ENCODE measurements around the gene SMURF2. TPM values are rescaled to one million over a fixed set of nuclear protein-coding genes. Genes with fewer than 3 reads are reported as not detected.
"Not testable (repeated sequence)": the region's sequence is repeated elsewhere in the genome, so short reads cannot be mapped to it uniquely, and the experiment has no call there.

SMURF2 gene
- polyA plus RNA-seq, 4 donors, result 8.0 to 20.1 (median 12.9) TPM

DNA sequence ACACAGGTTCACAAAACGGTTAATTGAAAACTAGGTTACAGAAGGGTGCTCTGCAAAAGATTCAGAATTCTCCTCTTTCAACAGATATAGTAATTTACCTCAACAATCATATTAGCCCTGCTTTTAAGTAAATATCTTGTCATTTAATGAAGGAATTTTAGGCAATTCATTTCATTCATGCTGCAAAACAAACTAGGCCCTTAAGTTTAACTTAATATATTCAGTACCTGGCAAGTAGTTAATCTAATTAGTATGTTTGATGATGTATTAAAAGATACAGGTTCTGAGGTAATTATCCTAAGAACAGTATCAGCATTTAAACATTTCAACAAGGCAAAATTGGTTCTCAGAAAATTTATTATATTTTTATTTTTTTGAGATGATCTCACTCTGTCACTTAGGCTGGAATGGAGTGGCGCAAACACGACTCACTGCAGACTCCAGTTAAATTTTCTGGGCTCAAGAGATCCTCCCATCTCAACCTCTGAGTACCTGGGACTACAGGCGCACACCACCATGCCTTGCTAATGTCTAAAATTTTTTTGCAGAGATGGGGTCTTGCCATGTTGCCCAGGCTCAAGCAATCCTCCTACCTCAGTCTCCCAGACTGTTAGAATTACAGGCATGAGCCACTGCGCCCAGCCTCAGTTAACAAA lies 44.9 kb downstream of the SMURF2 start:
- no peak for FAIRE-seq
- Histone ChIP-seq H3K4me1 (ENCODE audit: control insufficient read depth in 3 of 3, insufficient read depth in 2 of 3, low read depth in 1 of 3, low read length in 2 of 3) (peaks cover 0 to 23% (median 7%) of the 10 kb centered on the region in 3 donors), H3K9me3 (ENCODE audit: control insufficient read depth in 2 of 2, insufficient read depth in 1 of 2, low read depth in 1 of 2, low read length in 1 of 2) (no peaks in the 10 kb centered on the region)

DNA sequence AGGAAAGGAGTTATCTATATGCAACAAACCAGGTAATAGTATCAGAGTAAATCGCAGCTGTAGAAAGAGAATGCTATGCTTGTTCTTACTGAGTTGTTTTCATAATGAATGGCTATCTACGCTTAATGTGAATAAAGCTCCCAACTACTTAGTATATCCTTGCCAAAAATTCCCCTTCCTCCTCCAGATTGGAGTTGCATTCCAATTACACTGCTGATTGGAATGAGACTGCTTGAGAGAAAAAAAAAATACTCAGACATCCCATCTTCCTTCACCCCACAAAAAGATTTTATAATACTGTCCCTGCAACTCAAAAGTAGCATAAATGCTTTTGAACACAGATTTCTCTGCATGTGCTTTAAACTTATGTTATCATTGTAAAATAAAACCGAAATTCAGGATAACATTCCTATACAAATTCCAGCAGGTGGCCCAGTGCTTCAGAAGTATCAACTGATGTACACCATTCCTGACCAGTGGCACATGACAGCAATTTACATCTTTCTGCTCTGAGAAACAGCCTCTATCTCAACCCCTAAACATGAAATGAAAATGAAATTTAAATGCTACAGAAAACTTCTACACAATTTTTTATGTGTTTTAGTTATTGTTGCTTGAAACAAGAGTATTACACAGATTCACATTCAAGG lies 47.0 kb downstream of the SMURF2 start:
- 9 to 42% (median 41%) methylated on average over 3 of the region's 3 CpGs for WGBS, 3 donors
- H3K27ac ChIP-seq (ENCODE audit: low read depth in 1 of 3, low read length in 2 of 3), result peak overlapping the region in 1 of 3 donors; percentile 32
- H3K27me3 ChIP-seq (ENCODE audit: control insufficient read depth in 3 of 3, insufficient read depth in 3 of 3, low read length in 3 of 3), result no peaks in the 10 kb centered on the region
- H3K4me1 ChIP-seq (ENCODE audit: control insufficient read depth in 3 of 3, insufficient read depth in 2 of 3, low read depth in 1 of 3, low read length in 2 of 3), result peaks cover 0 to 23% (median 11%) of the 10 kb centered on the region in 3 donors
- no peak overlapping the region for H3K4me3 ChIP-seq (ENCODE audit: low read depth in 1 of 3, low read length in 3 of 3)
- DNase-seq (peak in 1 of 2 donors; percentile 16), FAIRE-seq (no peak)
- H3K36me3 ChIP-seq (ENCODE audit: control insufficient read depth in 3 of 3, insufficient read depth in 2 of 3, low read depth in 1 of 3, low read length in 3 of 3), result no peaks in the 10 kb centered on the region
- H3K9me3 ChIP-seq (ENCODE audit: control insufficient read depth in 2 of 2, insufficient read depth in 1 of 2, low read depth in 1 of 2, low read length in 1 of 2), result no peaks in the 10 kb centered on the region

More for the DNA sequence above, 44.9 kb downstream of the SMURF2 start:
- no peak for DNase-seq
- no peaks in the 10 kb centered on the region for H3K27me3 ChIP-seq (ENCODE audit: control insufficient read depth in 3 of 3, insufficient read depth in 3 of 3, low read length in 3 of 3)
- 90 to 97% (median 94%) methylated on average over 5 of the region's 5 CpGs for WGBS, 3 donors
- no peak overlapping the region for H3K27ac ChIP-seq (ENCODE audit: low read depth in 1 of 3, low read length in 2 of 3)
- H3K4me3 ChIP-seq (ENCODE audit: low read depth in 1 of 3, low read length in 3 of 3), result no peak overlapping the region
- H3K36me3 ChIP-seq (ENCODE audit: control insufficient read depth in 3 of 3, insufficient read depth in 2 of 3, low read depth in 1 of 3, low read length in 3 of 3), result no peaks in the 10 kb centered on the region

DNA sequence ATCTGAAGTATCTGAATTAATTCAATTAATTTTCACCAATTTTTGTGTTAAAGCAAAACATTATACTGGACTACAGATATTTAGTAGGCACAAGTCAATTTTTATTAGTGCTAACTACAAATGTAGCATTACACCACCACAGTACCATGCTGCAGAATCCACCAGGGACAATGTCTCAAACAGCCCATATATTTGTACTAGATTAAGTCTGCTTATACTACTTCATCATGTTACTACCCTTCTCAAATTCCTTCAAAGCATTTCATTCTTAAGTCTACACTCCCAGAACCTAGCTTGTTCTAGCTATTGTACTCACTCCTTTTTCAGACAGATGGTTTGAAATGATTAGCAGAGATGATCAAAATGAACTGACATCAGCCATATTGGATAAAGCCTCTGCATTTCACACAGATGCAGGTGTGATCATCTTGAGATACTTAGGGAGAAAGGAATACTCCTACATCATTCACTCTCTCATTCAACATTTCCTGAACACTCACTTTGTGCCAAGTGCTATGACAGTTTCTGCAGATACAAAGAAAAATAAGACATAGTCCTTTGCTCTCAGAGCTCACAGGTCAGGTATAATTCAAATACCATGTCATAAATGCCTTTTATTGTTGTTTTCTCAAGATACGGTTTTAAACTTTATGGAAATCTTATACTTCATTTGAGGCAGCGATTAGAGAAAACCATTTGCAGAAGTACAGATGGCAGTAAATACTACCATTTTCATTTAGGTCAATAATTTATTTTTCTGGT lies 47.7 kb downstream of the SMURF2 start:
- H3K36me3 ChIP-seq (ENCODE audit: control insufficient read depth in 3 of 3, insufficient read depth in 2 of 3, low read depth in 1 of 3, low read length in 3 of 3), result no peaks in the 10 kb centered on the region
- 15 to 57% (median 31%) methylated on average over 2 of the region's 2 CpGs for WGBS, 3 donors
- no peaks in the 10 kb centered on the region for H3K9me3 ChIP-seq (ENCODE audit: control insufficient read depth in 2 of 2, insufficient read depth in 1 of 2, low read depth in 1 of 2, low read length in 1 of 2)
- no peak overlapping the region for H3K4me3 ChIP-seq (ENCODE audit: low read depth in 1 of 3, low read length in 3 of 3)
- FAIRE-seq (no peak), DNase-seq (peak; percentile 57 to 67)
- H3K27ac ChIP-seq (ENCODE audit: low read depth in 1 of 3, low read length in 2 of 3), result peak overlapping the region in 1 of 3 donors; percentile 59
- H3K27me3 ChIP-seq (ENCODE audit: control insufficient read depth in 3 of 3, insufficient read depth in 3 of 3, low read length in 3 of 3), result no peaks in the 10 kb centered on the region
- peaks cover 0 to 18% (median 11%) of the 10 kb centered on the region in 3 donors for H3K4me1 ChIP-seq (ENCODE audit: control insufficient read depth in 3 of 3, insufficient read depth in 2 of 3, low read depth in 1 of 3, low read length in 2 of 3)

DNA sequence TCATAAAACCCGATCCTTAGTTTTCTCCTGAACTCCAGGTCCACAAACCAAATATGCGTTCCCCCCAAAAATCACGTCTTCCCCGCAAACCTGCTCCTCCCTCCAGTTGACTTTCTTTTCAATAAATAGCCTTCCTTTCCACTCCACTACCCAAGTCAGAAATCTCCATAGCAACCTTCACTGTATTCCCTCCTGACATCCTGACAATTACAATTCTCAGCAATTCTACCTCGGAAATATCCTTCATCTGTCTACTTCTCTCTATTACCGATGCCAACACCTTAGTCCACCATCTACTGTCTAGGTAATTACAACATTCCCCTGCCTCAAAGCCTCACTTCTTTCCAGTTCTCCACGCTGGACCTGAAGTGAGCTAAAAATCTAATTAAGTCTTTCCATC lies 50.7 kb downstream of the SMURF2 start:
- no peak for FAIRE-seq
- no peak for DNase-seq
- Histone ChIP-seq H3K4me3 (ENCODE audit: low read depth in 1 of 3, low read length in 3 of 3) (no peak overlapping the region), H3K4me1 (ENCODE audit: control insufficient read depth in 3 of 3, insufficient read depth in 2 of 3, low read depth in 1 of 3, low read length in 2 of 3) (peaks cover 0 to 18% (median 11%) of the 10 kb centered on the region in 3 donors), H3K27me3 (ENCODE audit: control insufficient read depth in 3 of 3, insufficient read depth in 3 of 3, low read length in 3 of 3) (no peaks in the 10 kb centered on the region), H3K27ac (ENCODE audit: low read depth in 1 of 3, low read length in 2 of 3) (no peak overlapping the region), H3K36me3 (ENCODE audit: control insufficient read depth in 3 of 3, insufficient read depth in 2 of 3, low read depth in 1 of 3, low read length in 3 of 3) (no peaks in the 10 kb centered on the region), H3K9me3 (ENCODE audit: control insufficient read depth in 2 of 2, insufficient read depth in 1 of 2, low read depth in 1 of 2, low read length in 1 of 2) (no peaks in the 10 kb centered on the region)
- 85 to 91% (median 90%) methylated on average over 7 of the region's 7 CpGs for WGBS, 3 donors

DNA sequence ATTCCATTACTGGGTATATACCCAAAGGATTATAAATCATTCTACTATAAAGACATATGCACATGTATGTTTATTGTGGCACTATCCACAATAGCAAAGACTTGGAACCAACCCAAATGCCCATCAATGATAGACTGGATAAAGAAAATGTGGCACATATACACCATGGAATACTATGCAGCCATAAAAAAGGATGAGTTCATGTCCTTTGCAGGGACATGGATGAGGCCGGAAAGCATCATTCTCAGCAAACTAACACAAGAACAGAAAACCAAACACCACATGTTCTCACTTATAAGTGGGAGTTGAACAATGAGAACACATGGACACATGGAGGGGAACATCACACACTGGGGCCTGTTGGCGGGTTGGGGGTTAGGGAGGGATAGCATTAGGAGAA lies 51.9 kb downstream of the SMURF2 start:
- WGBS, 3 donors, result 83 to 96% (median 85%) methylated on average over 2 of the region's 2 CpGs
- not testable (repeated sequence) for H3K27me3 ChIP-seq (ENCODE audit: control insufficient read depth in 3 of 3, insufficient read depth in 3 of 3, low read length in 3 of 3); H3K4me3 ChIP-seq (ENCODE audit: low read depth in 1 of 3, low read length in 3 of 3); DNase-seq; FAIRE-seq; H3K27ac ChIP-seq (ENCODE audit: low read depth in 1 of 3, low read length in 2 of 3); H3K9me3 ChIP-seq (ENCODE audit: control insufficient read depth in 2 of 2, insufficient read depth in 1 of 2, low read depth in 1 of 2, low read length in 1 of 2); H3K36me3 ChIP-seq (ENCODE audit: control insufficient read depth in 3 of 3, insufficient read depth in 2 of 3, low read depth in 1 of 3, low read length in 3 of 3)
- peaks cover 0 to 18% (median 11%) of the 10 kb centered on the region in 3 donors for H3K4me1 ChIP-seq (ENCODE audit: control insufficient read depth in 3 of 3, insufficient read depth in 2 of 3, low read depth in 1 of 3, low read length in 2 of 3)

DNA sequence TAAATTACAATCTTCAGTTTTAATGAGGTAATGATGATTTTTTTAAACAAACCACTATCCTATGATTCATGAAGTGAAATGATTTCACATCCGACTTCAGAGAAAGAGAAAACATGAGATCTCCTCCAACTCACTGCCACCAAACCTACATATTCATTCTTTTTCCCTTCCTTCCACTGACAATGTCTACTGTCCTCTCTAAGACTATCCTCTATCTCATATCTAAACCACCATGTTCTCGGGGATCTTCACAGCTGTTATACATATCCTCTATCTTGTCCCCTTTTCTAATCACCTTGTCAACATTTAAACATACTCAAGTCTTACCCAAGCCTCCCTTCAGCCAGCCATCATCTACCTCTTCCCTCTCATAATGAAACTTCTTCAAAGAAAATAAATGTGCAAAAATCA lies 53.5 kb downstream of the SMURF2 start:
- WGBS, 3 donors, result 63 to 80% (median 67%) methylated on average over 2 of the region's 2 CpGs
- DNase-seq (no peak), FAIRE-seq (no peak)

DNA sequence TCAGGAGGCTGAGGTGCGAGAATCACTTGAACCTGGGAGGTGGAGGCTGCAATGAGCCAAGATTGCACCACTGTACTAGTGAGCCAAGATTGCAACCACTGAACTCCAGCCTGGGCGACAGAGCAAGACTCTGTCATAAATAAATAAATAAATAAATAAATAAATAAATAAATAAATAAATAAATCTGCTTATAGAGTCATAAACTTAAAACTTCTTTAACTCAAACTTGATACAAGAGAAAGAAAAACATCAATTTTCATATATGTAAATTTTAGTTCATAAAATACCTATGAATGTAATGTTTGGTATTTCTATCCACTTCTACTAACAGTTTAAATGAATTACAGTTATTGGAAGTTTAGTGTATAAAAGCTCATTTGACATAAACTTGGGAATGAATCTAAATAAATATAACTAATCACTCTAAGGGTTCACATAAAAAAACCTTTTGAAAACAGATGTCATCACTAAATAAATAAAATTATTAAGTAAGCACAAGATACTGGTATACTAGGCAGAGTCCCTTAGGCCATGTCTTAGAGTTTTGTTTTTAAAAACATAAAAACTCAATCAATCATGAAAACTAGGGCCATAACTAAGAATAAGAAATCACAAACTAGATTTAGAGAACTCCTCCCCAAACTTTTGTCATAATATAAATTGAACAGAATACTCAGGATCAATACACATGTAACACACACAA lies 54.1 kb downstream of the SMURF2 start:
- Histone ChIP-seq H3K4me1 (ENCODE audit: control insufficient read depth in 3 of 3, insufficient read depth in 2 of 3, low read depth in 1 of 3, low read length in 2 of 3) (peaks cover 0 to 4% (median 3%) of the 10 kb centered on the region in 3 donors), H3K4me3 (ENCODE audit: low read depth in 1 of 3, low read length in 3 of 3) (no peak overlapping the region), H3K27ac (ENCODE audit: low read depth in 1 of 3, low read length in 2 of 3) (no peak overlapping the region), H3K9me3 (ENCODE audit: control insufficient read depth in 2 of 2, insufficient read depth in 1 of 2, low read depth in 1 of 2, low read length in 1 of 2) (no peaks in the 10 kb centered on the region), H3K27me3 (ENCODE audit: control insufficient read depth in 3 of 3, insufficient read depth in 3 of 3, low read length in 3 of 3) (no peaks in the 10 kb centered on the region), H3K36me3 (ENCODE audit: control insufficient read depth in 3 of 3, insufficient read depth in 2 of 3, low read depth in 1 of 3, low read length in 3 of 3) (peaks cover 0 to 2% (median 0%) of the 10 kb centered on the region in 3 donors)
- WGBS, 3 donors, result 64 to 96% (median 88%) methylated on average over 2 of the region's 2 CpGs
- FAIRE-seq (no peak), DNase-seq (no peak)

More for the DNA sequence above, 53.5 kb downstream of the SMURF2 start:
- H3K27ac ChIP-seq (ENCODE audit: low read depth in 1 of 3, low read length in 2 of 3), result no peak overlapping the region
- H3K36me3 ChIP-seq (ENCODE audit: control insufficient read depth in 3 of 3, insufficient read depth in 2 of 3, low read depth in 1 of 3, low read length in 3 of 3), result peaks cover 0 to 2% (median 0%) of the 10 kb centered on the region in 3 donors
- H3K27me3 ChIP-seq (ENCODE audit: control insufficient read depth in 3 of 3, insufficient read depth in 3 of 3, low read length in 3 of 3), result no peaks in the 10 kb centered on the region
- no peaks in the 10 kb centered on the region for H3K9me3 ChIP-seq (ENCODE audit: control insufficient read depth in 2 of 2, insufficient read depth in 1 of 2, low read depth in 1 of 2, low read length in 1 of 2)
- H3K4me3 ChIP-seq (ENCODE audit: low read depth in 1 of 3, low read length in 3 of 3), result no peak overlapping the region
- H3K4me1 ChIP-seq (ENCODE audit: control insufficient read depth in 3 of 3, insufficient read depth in 2 of 3, low read depth in 1 of 3, low read length in 2 of 3), result peaks cover 0 to 8% (median 6%) of the 10 kb centered on the region in 3 donors

DNA sequence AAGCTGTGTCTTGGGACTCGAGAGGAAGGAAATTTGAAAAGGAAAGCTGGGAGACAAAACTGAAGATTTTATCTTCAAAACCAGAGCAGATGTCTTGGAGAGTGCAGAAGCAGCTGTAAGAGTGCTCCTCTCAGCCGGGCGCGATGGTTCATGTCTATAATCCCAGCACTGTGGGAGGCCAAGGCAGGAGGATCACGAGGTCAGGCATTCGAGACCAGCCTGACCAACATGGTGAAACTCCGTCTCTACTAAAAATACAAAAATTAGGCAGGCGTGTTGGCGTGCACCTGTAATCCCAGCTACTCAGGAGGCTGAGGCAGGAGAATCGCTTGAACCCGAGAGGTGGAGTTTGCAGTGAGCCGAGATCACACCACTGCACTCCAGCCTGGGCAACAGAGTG lies 57.6 kb downstream of the SMURF2 start:
- DNase-seq; H3K36me3 ChIP-seq (ENCODE audit: control insufficient read depth in 3 of 3, insufficient read depth in 2 of 3, low read depth in 1 of 3, low read length in 3 of 3); H3K9me3 ChIP-seq (ENCODE audit: control insufficient read depth in 2 of 2, insufficient read depth in 1 of 2, low read depth in 1 of 2, low read length in 1 of 2); H3K4me3 ChIP-seq (ENCODE audit: low read depth in 1 of 3, low read length in 3 of 3); H3K27ac ChIP-seq (ENCODE audit: low read depth in 1 of 3, low read length in 2 of 3); H3K27me3 ChIP-seq (ENCODE audit: control insufficient read depth in 3 of 3, insufficient read depth in 3 of 3, low read length in 3 of 3); H3K4me1 ChIP-seq (ENCODE audit: control insufficient read depth in 3 of 3, insufficient read depth in 2 of 3, low read depth in 1 of 3, low read length in 2 of 3); FAIRE-seq: not testable (repeated sequence)
- 88 to 92% (median 91%) methylated on average over 12 of the region's 12 CpGs for WGBS, 3 donors

All from small intestine (tissue), 7 donors.